Measurements from ENCODE around the gene FBXL14.
A peak's percentile ranks its signal among the peaks of the same experiment; 100 is the strongest.
"Not testable (repeated sequence)": the region's sequence is repeated elsewhere in the genome, so short reads cannot be mapped to it uniquely, and the experiment has no call there.

FBXL14 gene

GRCh38 chr12:1619159-1619558 is 24.8 kb upstream of the FBXL14 start:
- DNase-seq: no peak

- no peak for DNase-seq
These were observed 24.1 kb upstream of the FBXL14 start for GRCh38 chr12:1618489-1618888.

- no peak for DNase-seq
These were observed 22.1 kb upstream of the FBXL14 start for GRCh38 chr12:1616233-1617066.

GRCh38 chr12:1614360-1614759 is 20.0 kb upstream of the FBXL14 start:
- no peak for DNase-seq

- no peak for DNase-seq
These were observed 19.5 kb upstream of the FBXL14 start for GRCh38 chr12:1613860-1614259.

- DNase-seq: no peak
These were observed 17.6 kb upstream of the FBXL14 start for GRCh38 chr12:1611803-1612572.

- no peak for DNase-seq
These were observed 15.8 kb upstream of the FBXL14 start for GRCh38 chr12:1610072-1610643.

- DNase-seq: no peak
These were observed 14.3 kb upstream of the FBXL14 start for GRCh38 chr12:1608713-1609119.

GRCh38 chr12:1607940-1608712 is 13.7 kb upstream of the FBXL14 start:
- no peak for DNase-seq

GRCh38 chr12:1606021-1606622 is 11.7 kb upstream of the FBXL14 start:
- peak; percentile 86 for DNase-seq

GRCh38 chr12:1605129-1606020 is 11.0 kb upstream of the FBXL14 start:
- DNase-seq: peak; percentile 75

GRCh38 chr12:1604464-1604863 is 10.1 kb upstream of the FBXL14 start:
- no peak for DNase-seq

GRCh38 chr12:1603269-1603993 is 9.1 kb upstream of the FBXL14 start:
- no peak for DNase-seq

- DNase-seq: not testable (repeated sequence)
These were observed 8.3 kb upstream of the FBXL14 start for GRCh38 chr12:1602706-1603105.

- DNase-seq: no peak
These were observed 4.4 kb upstream of the FBXL14 start for GRCh38 chr12:1598757-1599156.

- no peak for DNase-seq
These were observed 1.4 kb upstream of the FBXL14 start for GRCh38 chr12:1595690-1596347.

GRCh38 chr12:1595026-1595561 is 713 bp upstream of the FBXL14 start:
- no peak for DNase-seq

GRCh38 chr12:1594006-1594260 is 448 bp downstream of the FBXL14 start:
- no peak for DNase-seq

GRCh38 chr12:1593174-1594005 is 991 bp downstream of the FBXL14 start:
- DNase-seq: peak; percentile 82

Data from activated CD8-positive, alpha-beta memory T cell treated with anti-CD3 and anti-CD28 coated beads for 24 hours (primary cell).